Frontal cortex (tissue), 4 donors: ENCODE data around the gene GLIPR2. TPM values are rescaled to one million over a fixed set of nuclear protein-coding genes. Genes with fewer than 3 reads are reported as not detected.
"Not testable (repeated sequence)": the region's sequence is repeated elsewhere in the genome, so short reads cannot be mapped to it uniquely, and the experiment has no call there.

Source experiments
- DNase-seq, 2 donors: peaks; one replicate each; pipeline ENCODE4 v3.0.0; 2012; ENCODE audit warnings: low spot score in 2 of 2
- FAIRE-seq: peaks from 2 replicates; lab custom pipeline; 2012; peaks lifted over from hg19 to GRCh38; lab: Jason Lieb, UNC
- total RNA-seq: library from RNA; depleted of rRNA; stranded (reverse); fragments of >200 nt; gene quantifications from one replicate; pipeline ENCODE4 v1.2.3, GENCODE V29; 2014
- donor health status: control.
- donor health status: control.
- donor health status: control.

GLIPR2 gene, protein sequence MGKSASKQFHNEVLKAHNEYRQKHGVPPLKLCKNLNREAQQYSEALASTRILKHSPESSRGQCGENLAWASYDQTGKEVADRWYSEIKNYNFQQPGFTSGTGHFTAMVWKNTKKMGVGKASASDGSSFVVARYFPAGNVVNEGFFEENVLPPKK
- 8.6 TPM for total RNA-seq

DNA sequence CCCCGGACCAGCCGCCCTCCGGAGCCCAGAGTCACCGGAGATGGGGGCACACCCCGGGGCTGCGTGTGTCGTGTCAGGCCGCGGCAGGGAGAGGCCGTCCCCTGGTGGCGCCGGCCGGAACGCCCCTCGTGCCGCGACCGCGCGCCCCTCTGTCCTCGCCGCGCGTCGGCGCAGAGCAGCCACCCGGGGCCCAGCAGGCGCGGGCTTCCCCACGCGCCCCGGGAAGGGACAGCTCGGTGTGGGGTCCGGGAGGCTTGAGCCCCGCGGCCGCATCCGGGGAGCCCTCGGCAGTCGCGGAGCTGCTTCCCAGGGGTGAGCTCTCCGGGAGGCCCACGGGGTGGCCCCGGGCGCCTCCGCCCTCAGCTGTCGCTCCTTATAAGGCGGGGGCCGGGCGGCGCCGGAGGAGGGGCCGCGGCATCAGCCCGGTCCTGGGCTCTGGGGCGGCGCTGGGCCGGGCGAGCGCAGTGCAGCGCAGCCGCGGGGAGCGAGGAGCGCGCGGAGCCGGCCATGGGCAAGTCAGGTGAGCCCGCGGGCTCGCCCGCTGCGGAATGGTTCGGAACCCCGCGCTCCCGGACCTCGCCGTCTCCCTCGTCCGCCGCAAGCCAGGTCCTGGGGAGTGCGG is at the start of gene GLIPR2:
TSS of gene GLIPR2 (plus strand) at position 462 of the 622 bp plus-strand sequence. CDS start at position 508, 46 bp downstream.
- FAIRE-seq (no peak), DNase-seq (peak; percentile 95 to 96)

DNA sequence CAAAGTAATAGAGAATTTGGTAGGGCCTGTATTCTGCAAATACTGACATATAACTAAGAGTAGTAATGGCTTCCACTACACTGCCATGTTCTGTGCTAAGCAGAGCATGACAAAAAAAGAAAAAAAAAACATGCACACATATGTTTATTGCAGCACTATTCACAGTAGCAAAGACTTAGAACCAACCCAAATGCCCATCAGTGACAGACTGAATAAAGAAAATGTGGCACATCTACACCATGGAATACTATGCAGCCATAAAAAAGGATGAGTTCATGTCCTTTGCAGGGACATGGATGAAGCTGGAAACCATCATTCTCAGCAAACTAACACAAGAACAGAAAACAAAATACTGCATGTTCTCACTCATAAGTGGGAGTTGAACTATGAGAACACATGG is 49.5 kb upstream of the GLIPR2 start:
- not testable (repeated sequence) for FAIRE-seq, DNase-seq

DNA sequence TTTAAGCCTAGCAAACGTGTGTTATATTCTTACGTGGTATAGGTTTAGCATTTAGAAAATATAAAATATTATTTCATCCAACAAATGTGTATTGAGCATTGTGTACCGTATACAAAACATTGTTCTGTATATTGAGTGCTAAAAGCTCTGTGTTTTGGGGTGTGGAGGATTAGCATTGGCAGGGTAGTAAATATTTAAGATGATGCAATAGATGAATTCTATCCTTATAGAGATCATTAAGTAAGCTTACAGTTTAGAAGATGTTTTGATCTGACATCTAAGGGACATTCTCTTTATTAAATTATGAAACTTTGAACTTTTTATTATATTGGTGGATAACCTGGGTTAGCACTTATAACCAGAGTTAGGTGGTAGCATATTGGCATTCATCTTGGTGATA is 48.5 kb upstream of the GLIPR2 start:
- FAIRE-seq (no peak), DNase-seq (no peak)

DNA sequence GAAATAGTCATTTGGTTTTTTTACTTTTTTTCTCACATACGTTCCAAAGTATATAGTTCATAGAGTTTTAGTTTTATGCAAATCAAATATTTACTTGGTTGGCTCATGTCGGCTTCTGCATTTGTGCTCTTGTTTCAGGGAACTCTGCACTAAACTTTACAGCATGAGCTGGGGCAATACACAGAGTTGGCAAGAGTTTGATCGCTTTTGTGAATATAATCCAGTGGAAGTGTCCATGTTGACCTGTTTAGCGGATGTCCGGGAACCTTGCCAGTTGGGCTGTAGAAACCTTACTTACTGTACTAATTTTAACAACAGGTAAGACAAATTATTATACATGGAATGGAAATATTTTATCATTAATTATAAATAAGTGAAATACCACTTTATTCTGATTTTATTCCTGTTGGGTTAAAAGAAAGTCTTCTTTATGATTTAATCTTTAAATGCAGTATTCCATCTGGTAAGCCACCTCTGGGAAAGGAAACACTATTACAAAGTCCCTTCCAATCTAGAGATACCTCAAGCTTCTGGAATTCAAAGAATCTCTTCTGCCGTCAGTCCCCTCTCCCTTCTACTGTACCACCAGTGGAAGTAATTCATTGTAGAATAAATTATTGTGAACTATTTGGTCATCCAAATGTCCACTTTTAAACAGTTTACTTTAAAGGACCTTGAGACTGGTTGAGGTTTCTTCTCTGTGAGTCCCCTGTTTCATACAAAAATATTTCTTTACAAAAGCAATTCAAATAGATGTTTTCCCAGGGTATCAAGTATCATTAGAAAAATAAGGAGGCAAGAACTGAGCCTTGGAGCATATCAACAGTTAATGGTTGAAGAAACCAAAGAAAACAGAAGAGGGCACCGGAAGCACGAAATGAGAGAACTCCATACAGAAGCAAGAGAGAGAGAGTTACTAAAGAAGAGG is 45.2 kb upstream of the GLIPR2 start:
- FAIRE-seq (no peak), DNase-seq (no peak)

GRCh38 chr9:36092014-36092413 is 44.5 kb upstream of the GLIPR2 start:
- no peak for DNase-seq
- no peak for FAIRE-seq

DNA sequence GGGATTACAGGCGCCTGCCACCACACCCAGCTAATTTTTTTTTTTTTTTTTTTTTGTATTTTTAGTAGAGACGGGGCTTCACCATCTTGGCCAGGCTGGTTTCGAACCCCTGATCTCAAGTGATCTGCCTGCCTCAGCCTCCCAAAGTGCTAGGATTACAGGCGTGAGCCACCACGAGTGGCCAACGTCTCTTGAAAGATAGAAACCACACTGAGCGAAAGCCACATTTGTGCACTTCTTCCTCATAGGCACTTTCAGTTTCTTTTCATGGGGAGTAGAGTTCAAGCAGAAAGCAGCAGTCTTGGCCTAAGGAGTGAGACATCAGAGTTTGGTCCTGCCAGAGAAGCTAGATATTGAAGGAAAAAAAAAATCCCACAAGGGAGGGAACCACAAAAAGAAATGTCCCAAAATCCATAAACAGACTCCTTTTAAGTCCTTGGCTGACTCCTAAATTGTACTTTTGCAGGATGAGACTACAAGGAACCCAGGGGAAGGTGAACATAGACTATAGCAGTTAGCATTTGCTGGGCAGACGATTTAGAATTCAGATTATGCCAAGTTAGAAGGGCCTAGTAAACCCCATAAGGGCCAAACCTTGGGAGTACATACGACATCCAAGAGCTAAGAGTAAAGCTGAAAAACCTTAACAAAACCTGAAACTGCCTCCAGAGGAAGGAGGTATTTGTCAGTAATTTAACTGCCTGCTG is 43.9 kb upstream of the GLIPR2 start:
- DNase-seq (no peak), FAIRE-seq (no peak)

GRCh38 chr9:36093384-36093783 is 43.1 kb upstream of the GLIPR2 start:
- DNase-seq, result no peak
- no peak for FAIRE-seq

DNA sequence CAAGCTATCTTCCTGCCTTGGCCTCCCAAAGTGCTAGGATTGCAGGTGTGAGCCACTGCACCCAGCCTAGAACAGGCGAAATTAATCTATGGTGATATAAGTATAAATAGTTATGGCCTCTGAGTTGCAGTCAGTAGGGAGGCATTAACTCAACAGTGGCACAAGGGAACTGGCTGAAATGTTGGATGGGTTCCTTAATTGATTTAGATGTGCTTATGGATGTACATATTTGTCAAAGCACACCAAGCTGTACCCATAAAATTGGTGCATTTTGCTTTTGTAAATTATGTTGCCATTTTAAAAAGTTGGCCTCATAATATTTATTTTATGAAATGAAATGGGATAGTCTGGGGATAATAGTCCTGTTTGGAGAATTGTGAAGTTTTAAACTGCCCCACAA is 36.8 kb upstream of the GLIPR2 start:
- DNase-seq, result no peak
- no peak for FAIRE-seq

DNA sequence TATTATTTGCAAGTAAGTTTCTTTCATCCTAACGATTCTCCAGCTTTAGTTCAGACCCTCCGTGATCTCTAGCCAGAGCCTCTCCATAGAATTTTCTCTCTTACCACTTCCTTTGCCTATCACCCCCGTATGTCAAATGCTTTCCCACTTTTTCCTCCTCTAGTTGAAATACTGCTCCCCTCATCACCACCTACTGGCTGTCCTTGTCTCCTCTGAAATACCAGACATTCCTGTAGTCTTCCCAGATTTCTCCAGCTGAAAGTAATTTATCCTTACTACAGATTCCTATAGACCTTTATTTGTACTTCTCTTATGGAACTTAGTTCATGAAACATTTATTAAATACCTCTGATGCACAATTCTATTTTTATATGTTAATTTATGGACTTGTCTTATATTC is 36.0 kb upstream of the GLIPR2 start:
- FAIRE-seq, result no peak
- DNase-seq, result no peak

DNA sequence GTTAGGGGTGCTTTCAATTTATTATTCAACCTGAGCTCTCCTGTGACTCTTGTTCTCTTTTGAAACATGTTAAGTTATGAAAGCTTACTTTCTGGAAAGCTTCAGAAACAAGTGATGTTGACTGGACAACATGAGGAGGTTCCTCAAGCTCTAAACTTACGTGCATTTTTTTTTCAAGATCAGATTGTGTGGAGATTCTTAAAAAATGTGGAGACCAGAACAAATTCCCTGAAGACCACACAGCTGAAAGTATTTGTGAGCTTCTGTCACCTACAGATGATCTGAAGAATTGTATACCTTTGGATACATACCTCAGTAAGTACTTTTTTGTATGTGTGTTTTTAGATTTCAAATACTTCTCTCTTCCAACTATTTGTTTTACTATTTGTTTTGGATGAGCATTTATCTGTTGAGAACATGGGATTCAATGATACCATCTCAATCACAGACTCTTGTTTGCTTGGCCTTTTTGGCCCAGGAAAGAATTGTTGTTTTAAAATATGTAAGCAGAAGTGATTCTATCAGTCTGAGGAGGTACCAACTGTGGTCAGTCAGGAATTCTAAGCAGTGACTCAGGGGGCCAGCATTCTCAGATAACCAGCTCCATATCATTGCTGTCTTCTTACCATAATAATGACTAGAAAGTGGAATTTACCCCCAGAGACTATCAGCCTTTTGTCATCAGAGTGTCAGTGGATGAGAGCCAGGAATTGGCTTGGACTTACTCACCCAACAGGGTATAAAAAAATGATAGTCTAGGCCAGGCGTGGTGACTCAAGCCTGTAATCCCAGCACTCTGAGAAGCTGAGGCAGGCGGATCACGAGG is 34.4 kb upstream of the GLIPR2 start:
- DNase-seq (no peak), FAIRE-seq (no peak)

GRCh38 chr9:36102742-36103495 is 33.6 kb upstream of the GLIPR2 start:
- DNase-seq, result peak; percentile 10 to 49
- no peak for FAIRE-seq

DNA sequence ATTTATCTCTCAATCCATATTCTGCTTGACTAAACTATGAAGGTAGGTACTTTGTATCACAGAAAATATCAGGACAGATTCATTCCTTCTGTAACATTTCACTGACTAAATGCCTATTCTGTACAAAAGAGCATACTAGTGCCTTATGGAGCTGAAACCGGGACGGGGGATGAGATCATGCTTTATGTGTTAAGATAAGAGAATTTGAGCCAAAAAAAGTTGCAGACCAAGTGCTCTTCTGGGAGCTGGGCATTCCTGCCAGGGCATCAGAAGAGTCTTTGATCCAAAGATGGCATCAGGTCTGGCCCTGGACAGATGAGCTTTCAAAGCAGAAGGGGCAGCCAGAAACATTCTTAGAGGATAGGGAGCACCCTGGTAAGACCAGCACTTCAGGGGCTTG is 27.5 kb upstream of the GLIPR2 start:
- FAIRE-seq (no peak), DNase-seq (no peak)

GRCh38 chr9:36110434-36110833 is 26.1 kb upstream of the GLIPR2 start:
- FAIRE-seq (no peak), DNase-seq (no peak)

- FAIRE-seq (no peak), DNase-seq (no peak)
These were observed 24.0 kb upstream of the GLIPR2 start for GRCh38 chr9:36112516-36112915.

- no peak for FAIRE-seq
These were observed 22.5 kb upstream of the GLIPR2 start for GRCh38 chr9:36113999-36114398.

GRCh38 chr9:36116593-36116992 is 19.9 kb upstream of the GLIPR2 start:
- no peak for FAIRE-seq

More at GRCh38 chr9:36113999-36114398, 22.5 kb upstream of the GLIPR2 start:
- no peak for DNase-seq

DNA sequence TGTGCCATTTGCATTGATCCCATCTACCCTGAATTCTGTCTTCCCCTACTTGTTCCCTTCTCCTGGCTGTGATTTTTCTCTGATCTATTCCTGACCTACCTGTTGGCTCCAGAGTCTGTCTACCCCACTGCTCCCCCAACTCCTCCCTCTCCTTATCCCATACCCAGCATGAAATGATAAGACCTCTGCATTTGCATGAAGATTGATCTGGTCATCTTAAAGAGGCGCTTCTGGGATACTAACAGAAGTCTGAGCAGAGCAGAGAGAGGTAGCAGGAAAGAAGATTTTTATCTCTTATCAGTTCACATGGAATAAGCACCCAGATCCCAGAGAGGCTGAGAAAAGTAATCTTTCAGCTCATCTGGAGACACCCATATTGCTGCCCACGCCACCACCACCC is 18.3 kb upstream of the GLIPR2 start:
- no peak for DNase-seq
- no peak for FAIRE-seq

More at GRCh38 chr9:36116593-36116992, 19.9 kb upstream of the GLIPR2 start:
- no peak for DNase-seq

GRCh38 chr9:36118706-36119105 is 17.8 kb upstream of the GLIPR2 start:
- DNase-seq (no peak), FAIRE-seq (no peak)

- DNase-seq (no peak), FAIRE-seq (no peak)
These were observed 17.1 kb upstream of the GLIPR2 start for GRCh38 chr9:36119476-36119875.
